ENCODE results near the gene CAPN10. TPM values are rescaled to one million over a fixed set of nuclear protein-coding genes. Genes with fewer than 3 reads are reported as not detected.

CAPN10 gene
- total RNA-seq, 1 experiment from 2014 or later, result 47.4 TPM

DNA sequence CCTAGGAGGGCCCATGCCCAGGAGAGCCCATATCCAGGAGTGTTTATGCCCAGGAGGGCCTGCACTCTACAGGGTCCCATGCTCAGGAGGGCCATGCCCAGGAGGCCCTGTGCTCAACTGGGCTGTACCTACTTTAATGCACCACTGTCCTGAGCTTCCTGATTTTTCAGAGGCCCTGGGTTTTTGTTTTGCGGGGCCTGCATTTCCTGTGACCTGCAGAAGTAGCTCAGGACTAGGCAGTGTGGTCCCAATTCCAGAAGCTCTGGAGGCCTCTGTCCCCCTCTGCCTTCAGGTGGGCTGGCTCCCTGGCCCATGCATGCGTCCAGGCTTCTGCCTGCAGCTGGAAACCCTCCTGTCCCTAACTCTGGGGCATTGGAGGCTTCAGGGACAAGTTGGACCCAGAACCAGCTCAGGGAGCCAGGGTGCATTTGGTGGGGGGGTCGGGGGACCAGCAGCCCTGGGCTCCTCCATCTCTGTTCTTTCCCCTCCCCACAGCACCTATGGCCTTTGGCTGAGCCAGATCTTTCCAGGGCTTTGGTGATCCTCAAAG lies 49.5 kb downstream of the CAPN10 start:
- Histone ChIP-seq H3K4me1 (ENCODE audit: insufficient read depth, low read length) (no peaks in the 10 kb centered on the region), H3K4ac (ENCODE audit: low read depth, low read length) (no peak overlapping the region), H3K56ac (ENCODE audit: insufficient read length, low read depth, low read length) (no peak overlapping the region), H3K4me2 (ENCODE audit: insufficient read depth, insufficient read length, low read length) (no peak overlapping the region), H2AK5ac (ENCODE audit: insufficient read length, low read length) (no peak overlapping the region), H2BK20ac (ENCODE audit: low read depth, low read length, poor library complexity, severe bottlenecking) (no peak overlapping the region), H3K27me3 (ENCODE audit: insufficient read depth, low read length) (no peaks in the 10 kb centered on the region; the same call in 1 of the 2 replicates), H4K20me1 (ENCODE audit: control insufficient read depth, insufficient read depth, insufficient read length) (no peaks in the 10 kb centered on the region), H4K91ac (ENCODE audit: insufficient read length, low read depth, low read length) (no peak overlapping the region), H3K14ac (ENCODE audit: insufficient read depth, low read length) (no peak overlapping the region), H3K23me2 (ENCODE audit: insufficient read length, low read depth, low read length, poor library complexity, severe bottlenecking) (no peaks in the 10 kb centered on the region), H3K79me2 (ENCODE audit: insufficient read depth, low read length) (no peaks in the 10 kb centered on the region), H2BK15ac (ENCODE audit: low read depth, low read length) (no peak overlapping the region), H2AFZ (ENCODE audit: low read length) (no peak overlapping the region), H4K5ac (ENCODE audit: insufficient read length, low read depth, low read length) (no peak overlapping the region), H3K79me1 (ENCODE audit: insufficient read depth, low read depth, low read length, poor library complexity, severe bottlenecking) (no peaks in the 10 kb centered on the region), H2BK5ac (ENCODE audit: insufficient read length, low read length) (no peak overlapping the region), H3K23ac (ENCODE audit: insufficient read length, low read depth, low read length) (no peak overlapping the region), H3T11ph (ENCODE audit: low read length) (no peak overlapping the region), H3K9me3 (ENCODE audit: control insufficient read depth, low read depth, low read length) (peaks cover 9% of the 10 kb centered on the region), H3K9ac (ENCODE audit: extremely low read depth, insufficient read length, low read length) (no peak overlapping the region), H2BK12ac (ENCODE audit: insufficient read length, low read depth, low read length) (no peak overlapping the region), H2BK120ac (ENCODE audit: low read depth, low read length, poor library complexity, severe bottlenecking) (no peak overlapping the region), H3K27ac (ENCODE audit: insufficient read length, low read depth, low read length) (no peak overlapping the region), H3K18ac (ENCODE audit: insufficient read length, low read depth, low read length) (no peak overlapping the region), H4K8ac (replicated peaks; ENCODE audit: insufficient read length, low read depth, low read length) (no peak overlapping the region)
- peaks cover 41 to 50% of the 10 kb centered on the region in 2 experiments for H3K9me3 Mint-ChIP-seq
- peaks cover 48% of the 10 kb centered on the region for H3K27me3 Mint-ChIP-seq (ENCODE audit: low read depth)
- H3K4me1 Mint-ChIP-seq, result no peaks in the 10 kb centered on the region
- DNase-seq, result no peak
- no peak overlapping the region for H3K27ac Mint-ChIP-seq
- H3K4me3 Mint-ChIP-seq, result no peak overlapping the region
- TF ChIP-seq, protein P1, sequence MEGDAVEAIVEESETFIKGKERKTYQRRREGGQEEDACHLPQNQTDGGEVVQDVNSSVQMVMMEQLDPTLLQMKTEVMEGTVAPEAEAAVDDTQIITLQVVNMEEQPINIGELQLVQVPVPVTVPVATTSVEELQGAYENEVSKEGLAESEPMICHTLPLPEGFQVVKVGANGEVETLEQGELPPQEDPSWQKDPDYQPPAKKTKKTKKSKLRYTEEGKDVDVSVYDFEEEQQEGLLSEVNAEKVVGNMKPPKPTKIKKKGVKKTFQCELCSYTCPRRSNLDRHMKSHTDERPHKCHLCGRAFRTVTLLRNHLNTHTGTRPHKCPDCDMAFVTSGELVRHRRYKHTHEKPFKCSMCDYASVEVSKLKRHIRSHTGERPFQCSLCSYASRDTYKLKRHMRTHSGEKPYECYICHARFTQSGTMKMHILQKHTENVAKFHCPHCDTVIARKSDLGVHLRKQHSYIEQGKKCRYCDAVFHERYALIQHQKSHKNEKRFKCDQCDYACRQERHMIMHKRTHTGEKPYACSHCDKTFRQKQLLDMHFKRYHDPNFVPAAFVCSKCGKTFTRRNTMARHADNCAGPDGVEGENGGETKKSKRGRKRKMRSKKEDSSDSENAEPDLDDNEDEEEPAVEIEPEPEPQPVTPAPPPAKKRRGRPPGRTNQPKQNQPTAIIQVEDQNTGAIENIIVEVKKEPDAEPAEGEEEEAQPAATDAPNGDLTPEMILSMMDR (conservative IDR thresholded peaks at IDR 0.05), result no peak
- WGBS (ENCODE audit: extremely low coverage, insufficient read length, low lambda C conversion rate), result no CpG with 5 or more reads among the region's 3 CpGs
- peaks cover 0 to 16% (median 0%) of the 10 kb centered on the region in 3 experiments; a peak in 3 of 7 replicates for H3K36me3 Mint-ChIP-seq (ENCODE audit: insufficient read depth in 1 of 3, low read depth in 3 of 3)
